Gastroesophageal sphincter (tissue), 4 donors: ENCODE measurements around the gene ACTL9. TPM values are rescaled to one million over a fixed set of nuclear protein-coding genes. Genes with fewer than 3 reads are reported as not detected.

Experiments used
- ATAC-seq: fragments of 150-250 bp; one replicate; pipeline ENCODE4 v1.9.1; 2016; ENCODE audit warnings: mild to moderate bottlenecking, moderate library complexity
- H3K27ac ChIP-seq, 4 donors: fragments of 200-600 bp; sonication (generic) in 3 of 4; 1 replicate in 3 of 4; 2 replicates in 1 of 4; pipeline ENCODE4 v1.5.1; 2016 to 2019
- H3K27me3 ChIP-seq: fragments of 200-600 bp; sonication (generic); one replicate; pipeline ENCODE4 v1.5.1; 2019
- H3K36me3 ChIP-seq, 2 donors: fragments of 200-600 bp; sonication (generic); one replicate each; pipeline ENCODE4 v1.5.1; 2019; ENCODE audit warnings: control low read depth in 1 of 2
- H3K4me1 ChIP-seq, 3 donors: fragments of 200-600 bp; sonication (generic); 1 replicate in 2 of 3; 2 replicates in 1 of 3; pipeline ENCODE4 v1.5.1; 2016 to 2019; ENCODE audit warnings: control low read depth in 2 of 3
- H3K4me3 ChIP-seq, 2 donors: fragments of 200-600 bp; sonication (generic); one replicate each; pipeline ENCODE4 v1.5.1; 2019; ENCODE audit warnings: mild to moderate bottlenecking in 1 of 2, moderate library complexity in 1 of 2
- H3K9me3 ChIP-seq, 3 donors: fragments of 200-600 bp; sonication (generic); one replicate each; pipeline ENCODE4 v1.5.1; 2017 to 2019; ENCODE audit warnings: control low read depth in 2 of 3
- CTCF ChIP-seq, 4 experiments: fragments of 200-600 bp in 2 of 4; fragments of 450-650 bp in 2 of 4; sonication (generic) in 1 of 4; IDR thresholded peaks; one replicate each; pipeline ENCODE4 v1.5.1; 2017 to 2019; ENCODE audit warnings: antibody characterized with exemption in 4 of 4, mild to moderate bottlenecking in 2 of 4, moderate library complexity in 2 of 4
- EP300 ChIP-seq: sonication (generic); formaldehyde crosslinking; IDR thresholded peaks from one replicate; pipeline ENCODE4 v1.6.1; 2017; ENCODE audit warnings: antibody characterized with exemption, mild to moderate bottlenecking
- POLR2A ChIP-seq, 2 donors: fragments of 450-650 bp; IDR thresholded peaks; one replicate each; pipeline ENCODE4 v1.6.1; 2017; ENCODE audit warnings: antibody characterized with exemption in 2 of 2, mild to moderate bottlenecking in 2 of 2, moderate library complexity in 1 of 2
- POLR2AphosphoS5 ChIP-seq: sonication (generic); formaldehyde crosslinking; IDR thresholded peaks from one replicate; pipeline ENCODE4 v1.6.1; 2017; ENCODE audit warnings: antibody characterized with exemption
- WGBS, 2 donors: methylation state at CpG; one replicate each; pipeline ENCODE4 v1.1.5; 2018; ENCODE audit warnings: low coverage in 1 of 2; 5-methylcytosine and 5-hydroxymethylcytosine counted together
- total RNA-seq, 4 donors: library from RNA; depleted of rRNA; stranded (reverse); fragments of >200 nt; gene quantifications; one replicate each; pipeline ENCODE4 v1.1.0, GENCODE V29; 2016

The ACTL9 gene
- total RNA-seq, 4 donors from 2014 or later = not detected

DNA sequence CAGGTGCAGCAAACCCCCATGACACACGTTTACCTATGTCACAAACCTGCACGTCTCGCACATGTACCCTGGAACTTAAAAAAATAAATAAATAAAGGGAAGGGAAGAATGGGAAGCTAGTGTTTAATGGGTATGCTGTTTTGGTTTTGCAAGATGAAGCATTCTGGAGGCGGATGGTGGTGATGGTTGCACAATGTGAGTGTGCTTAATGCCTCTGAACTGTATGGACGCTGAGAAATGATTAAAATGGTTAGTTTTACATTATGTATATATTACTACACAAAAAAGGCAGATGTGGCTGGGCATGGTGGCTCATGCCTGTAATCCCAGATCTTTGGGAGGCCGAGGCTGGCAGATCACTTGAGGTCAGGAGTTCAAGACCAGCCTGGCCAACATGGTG lies 50.4 kb downstream of the ACTL9 start:
- Histone ChIP-seq H3K27ac (no peak overlapping the region), H3K9me3 (no peaks in the 10 kb centered on the region), H3K36me3 (no peaks in the 10 kb centered on the region), H3K4me3 (no peak overlapping the region), H3K4me1 (no peaks in the 10 kb centered on the region), H3K27me3 (peaks cover 50% of the 10 kb centered on the region)
- TF ChIP-seq POLR2A (IDR thresholded peaks at IDR 0.05) (no peak), POLR2AphosphoS5 (no peak), EP300 (no peak), CTCF (IDR thresholded peaks at IDR 0.05) (no peak)
- ATAC-seq = no peak
- WGBS, 2 donors = 60 to 62% methylated on average over 5 to 6 of the region's 6 CpGs

Other genes with a start within 250 kb of the ACTL9 start
- gene PRAM1, start 196.2 kb downstream of the ACTL9 start, total RNA-seq = 1 to 10 TPM in 1 of 4 donors, under 1 TPM in 3; 0.23 to 1.2 (median 0.45) TPM
- 10 to 100 TPM in 2 of 4 donors, 1 to 10 TPM in 2; 3.6 to 18.9 (median 10.3) TPM for gene ZNF414, start 184.6 kb downstream of the ACTL9 start, total RNA-seq
- 10 to 100 TPM in 2 of 4 donors, 1 to 10 TPM in 2; 5.4 to 41.5 (median 10.3) TPM for gene MYO1F, start 121.4 kb downstream of the ACTL9 start, total RNA-seq
- 10 to 100 TPM; 15.7 to 45.3 (median 22.8) TPM for gene ADAMTS10, start 88.1 kb downstream of the ACTL9 start, total RNA-seq
- gene NFILZ, start 68.2 kb downstream of the ACTL9 start, total RNA-seq = not detected
- gene OR2Z1, start 22.8 kb upstream of the ACTL9 start, total RNA-seq = not detected
- 10 to 100 TPM; 31.0 to 70.5 (median 50.0) TPM for gene ZNF558, start 133.5 kb upstream of the ACTL9 start, total RNA-seq
- not detected for gene MBD3L1, start 133.6 kb upstream of the ACTL9 start, total RNA-seq